ENCODE measurements around the gene CNOT6L.

DNA sequence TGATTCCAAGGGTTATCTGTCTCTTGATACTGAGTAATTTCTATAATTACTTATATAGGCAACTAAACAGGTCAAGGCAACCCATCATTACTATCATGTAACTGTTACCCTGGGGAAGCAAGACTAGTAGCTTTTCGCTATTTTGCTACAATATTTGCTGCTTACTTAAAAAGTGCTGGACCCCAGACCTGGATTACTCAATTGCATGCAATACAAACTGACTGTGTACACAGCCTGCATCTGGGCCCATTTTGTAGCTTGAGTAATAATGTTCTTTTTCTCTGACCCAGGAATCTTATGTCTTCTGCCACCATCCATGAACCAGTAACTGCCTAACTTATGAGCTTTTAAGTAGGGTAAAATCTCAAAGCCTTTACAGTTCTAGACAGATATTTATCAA, 53.4 kb downstream of the CNOT6L start:
- TF ChIP-seq FOXM1 (IDR thresholded peaks at IDR 0.05; ENCODE audit: borderline replicate concordance, low read depth) (no peak), TCF12 (IDR thresholded peaks at IDR 0.05; ENCODE audit: low read depth) (no peak), CREB1 (IDR thresholded peaks at IDR 0.05; ENCODE audit: low read depth) (no peak), EP300 (IDR thresholded peaks at IDR 0.05; ENCODE audit: borderline replicate concordance) (no peak), CEBPB (IDR thresholded peaks at IDR 0.05) (no peak), RAD21 (IDR thresholded peaks at IDR 0.05; ENCODE audit: low read depth) (no peak), TEAD4 (IDR thresholded peaks at IDR 0.05) (no peak)
